AG04450 (cell line): ENCODE measurements around the gene PTGDS. TPM values are rescaled to one million over a fixed set of nuclear protein-coding genes. Genes with fewer than 3 reads are reported as not detected.
A peak's percentile ranks its signal among the peaks of the same experiment; 100 is the strongest.

Source experiments
- CTCF ChIA-PET: fragments of 300-600, 350-600 bp; formaldehyde crosslinking; extraction: SDS; loops from one replicate; lab custom pipeline; 2022; ENCODE audit warnings: antibody characterized with exemption, inconsistent platforms; lab: Charles Lee
- POLR2A ChIA-PET: fragments of 350-600 bp; formaldehyde crosslinking; extraction: SDS; loops from one replicate; lab custom pipeline; 2021; ENCODE audit warnings: antibody characterized with exemption, inconsistent platforms; lab: Yijun Ruan, JAX
- DNase-seq: peaks from one replicate; pipeline ENCODE4 v3.0.0-alpha.2; 2011; ENCODE audit warnings: low read depth, low spot score
- H3K27ac ChIP-seq: one replicate; pipeline ENCODE4 v1.5.1; 2012; ENCODE audit warnings: low read depth, low read length, control low read depth
- H3K27me3 ChIP-seq: one replicate; pipeline ENCODE4 v1.6.0; 2012; ENCODE audit warnings: low read length; ENCODE audit not compliant: control insufficient read depth, insufficient read depth
- H3K4me3 ChIP-seq: 2 replicates; pipeline ENCODE4 v1.5.1; 2011; ENCODE audit warnings: mild to moderate bottlenecking, low read depth, low read length, control low read depth
- H3K9me3 ChIP-seq: 2 replicates; pipeline ENCODE4 v1.5.1; 2012; ENCODE audit warnings: low read length; ENCODE audit not compliant: control insufficient read depth, insufficient read depth
- CTCF ChIP-seq: IDR thresholded peaks from 2 replicates; pipeline ENCODE4 v1.5.1; 2011; ENCODE audit warnings: low read depth, low read length, control low read depth, inconsistent platforms
- polyA plus RNA-seq: library from polyadenylated mRNA; depleted of rRNA; stranded (reverse); fragments of >200 nt; gene quantifications from 2 replicates; pipeline ENCODE4 v1.2.3, GENCODE V29; 2011

PTGDS gene
- polyA plus RNA-seq, 1 experiment: 7.8 TPM

DNA sequence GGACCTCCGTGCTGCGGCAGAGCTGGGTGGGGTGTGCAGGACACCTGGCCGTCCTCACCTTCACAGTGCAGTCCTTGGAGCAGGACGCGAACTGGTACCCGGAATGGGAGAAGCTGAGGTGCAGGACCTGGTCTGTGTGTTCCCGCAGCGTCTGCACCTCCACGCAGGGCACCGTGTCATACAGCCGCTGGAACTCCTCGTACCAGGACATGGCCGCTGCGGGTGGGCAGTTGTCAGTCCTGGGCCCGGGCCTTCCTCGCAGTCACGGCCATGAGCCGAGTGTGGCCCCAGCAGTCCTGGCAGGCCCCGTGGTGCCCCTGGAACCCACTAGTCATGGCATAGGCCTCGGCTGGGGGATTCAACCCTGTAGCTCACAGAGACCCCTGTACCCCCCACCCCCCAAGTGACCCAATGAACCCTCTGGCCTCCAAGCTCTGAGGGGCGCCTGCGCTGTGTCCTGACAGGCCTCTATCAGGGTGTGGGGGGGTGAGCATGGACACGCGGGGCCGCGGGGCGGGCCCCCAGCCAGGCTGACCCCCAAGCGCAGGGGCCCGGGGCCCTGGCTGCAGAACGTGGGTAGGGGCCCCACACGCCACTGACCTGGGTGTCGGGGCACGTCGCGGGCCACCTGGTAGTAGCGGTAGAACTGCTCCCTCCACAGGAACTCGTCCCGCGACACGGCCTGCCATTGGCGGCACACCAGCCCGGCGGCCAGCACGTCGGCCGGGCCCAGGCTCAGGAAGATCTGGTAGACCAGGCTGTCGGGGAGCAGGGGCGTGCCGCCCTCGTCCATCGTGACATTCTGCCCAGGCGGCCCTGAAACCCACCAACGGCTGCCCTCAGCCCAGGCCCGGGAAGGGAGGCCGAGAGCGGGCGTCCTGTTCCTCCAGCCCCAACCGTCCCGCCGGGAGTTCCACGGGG, 33.8 kb upstream of the PTGDS start:
- H3K27ac ChIP-seq: peak overlapping the region; percentile 61
- ChIA-PET POLR2A (interaction anchor here (1.0 to 1.2 kb wide), 2 partner anchors 62 to 86 kb away, joined by 3 read pairs; no protein-coding TSS in a partner anchor), CTCF (no interaction called here)
- H3K4me3 ChIP-seq: peak overlapping the region; percentile 78
- no peak for TF ChIP-seq CTCF
- no peak for DNase-seq
- H3K27me3 ChIP-seq: no peaks in the 10 kb centered on the region
- peaks cover 16% of the 10 kb centered on the region; the same call in 1 of the 2 replicates for H3K9me3 ChIP-seq

GRCh38 chr9:136944212-136944518, 33.1 kb upstream of the PTGDS start:
- H3K27me3 ChIP-seq: no peaks in the 10 kb centered on the region
- H3K9me3 ChIP-seq: peaks cover 16% of the 10 kb centered on the region; the same call in 1 of the 2 replicates
- peak overlapping the region; percentile 61 for H3K27ac ChIP-seq
- peak; percentile 10 for DNase-seq
- H3K4me3 ChIP-seq: peak overlapping the region; percentile 78
- POLR2A ChIA-PET: interaction anchor here (1.0 to 1.2 kb wide), 2 partner anchors 62 to 85 kb away, joined by 3 read pairs; no protein-coding TSS in a partner anchor
- no peak for TF ChIP-seq CTCF
- CTCF ChIA-PET: interaction anchor here (0.6 to 1.2 kb wide), 2 partner anchors 58 to 85 kb away, joined by 3 to 6 read pairs; partner anchors contain the start of gene TRAF2

DNA sequence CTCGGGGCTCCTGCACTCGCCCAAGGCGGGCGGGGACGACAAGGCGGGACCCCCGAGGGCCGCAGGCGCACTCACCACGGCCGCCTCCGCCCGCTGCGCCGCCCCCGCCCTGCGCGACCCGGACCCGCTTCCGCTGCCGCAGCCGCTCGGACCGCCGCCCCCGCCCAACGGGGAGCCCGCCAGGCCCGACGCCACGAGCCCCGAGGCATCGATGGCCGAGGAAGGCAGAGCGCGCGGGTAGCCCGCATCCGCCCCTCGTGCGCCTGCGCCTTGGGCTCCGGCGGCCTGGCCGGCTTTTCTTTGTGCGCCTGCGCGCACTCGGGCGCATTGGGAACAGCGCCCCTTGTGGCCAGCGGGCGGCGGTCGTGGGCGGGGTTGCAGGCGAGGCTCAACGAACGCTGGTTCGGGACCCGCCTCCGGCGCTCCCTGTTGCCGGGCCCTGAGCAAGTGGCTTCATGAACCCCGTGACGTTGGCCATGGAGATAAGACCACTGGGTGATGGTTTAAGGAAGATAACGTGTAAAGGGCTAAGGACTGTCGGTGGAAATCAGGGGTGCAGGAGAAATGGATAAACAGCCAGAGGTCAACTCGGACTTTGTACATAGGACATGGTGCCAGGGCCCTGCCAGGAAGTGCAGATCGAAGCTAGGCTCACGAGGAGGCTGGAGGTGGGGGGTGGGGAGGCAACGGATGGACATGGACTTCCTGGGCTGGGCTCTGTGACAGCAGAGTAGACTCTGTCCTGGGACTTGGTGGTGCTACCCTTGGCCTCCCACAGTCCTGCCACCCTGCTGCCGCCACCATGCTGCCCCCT, 32.6 kb upstream of the PTGDS start, which contains the start of the genes C8G and FBXW5:
Gene C8G (plus strand): TSS at position 725 of the 814 bp plus-strand sequence. CDS start 78 bp downstream, at position 803.
Gene FBXW5 (minus strand): TSS at position 220 of the 814 bp plus-strand sequence. CDS start 655 bp downstream, outside the sequence.
- peak within 1 kb of the TSS; percentile 61 for H3K27ac ChIP-seq
- peaks cover 16% of the 10 kb centered on the region; the same call in 1 of the 2 replicates for H3K9me3 ChIP-seq
- H3K4me3 ChIP-seq: peak within 1 kb of the TSS; percentile 78
- CTCF ChIA-PET: interaction anchor here (0.5 to 4.0 kb wide), 5 partner anchors 35 to 265 kb away, joined by 3 to 105 read pairs (median 3); partner anchors contain the start of gene TRAF2
- peak; percentile 74 for DNase-seq
- no peaks in the 10 kb centered on the region for H3K27me3 ChIP-seq
- TF ChIP-seq CTCF: peak; percentile 86
- POLR2A ChIA-PET: interaction anchor here (1.0 kb wide), 1 partner anchor 63 kb away, joined by 3 read pairs; no protein-coding TSS in a partner anchor

- no peak for DNase-seq
- Histone ChIP-seq H3K27ac (no peak overlapping the region), H3K27me3 (no peaks in the 10 kb centered on the region), H3K9me3 (peaks cover 12% of the 10 kb centered on the region; the same call in 1 of the 2 replicates), H3K4me3 (no peak overlapping the region)
- CTCF ChIA-PET: interaction anchor here (0.5 to 4.0 kb wide), 5 partner anchors 55 to 278 kb away, joined by 3 to 105 read pairs (median 5); no protein-coding TSS in a partner anchor
- POLR2A ChIA-PET: no interaction called here
- no peak for TF ChIP-seq CTCF
These were observed 31.7 kb upstream of the PTGDS start for GRCh38 chr9:136945333-136946227.
